ENCODE measurements around the gene RALGAPA2.
A peak's percentile ranks its signal among the peaks of the same experiment; 100 is the strongest.

- TF ChIP-seq CTCF (IDR thresholded peaks at IDR 0.05), result peak in 2 of 3 donors; percentile 17 to 46
- TF ChIP-seq POLR2A (IDR thresholded peaks at IDR 0.05), result no peak
These were observed 118.8 kb downstream of the RALGAPA2 start for GRCh38 chr20:20593447-20594170.

Data from ovary (tissue), 3 donors.